HG02884 (cell line): ENCODE measurements around the gene FXYD1.
"Not testable (repeated sequence)": the region's sequence is repeated elsewhere in the genome, so short reads cannot be mapped to it uniquely, and the experiment has no call there.

Source experiments
- ATAC-seq: cut with Tn5 transposase; IDR thresholded peaks from one replicate; pipeline ENCODE4 v1.9.1; 2021; ENCODE audit warnings: mild to moderate bottlenecking, moderate library complexity; ENCODE audit not compliant: unreplicated experiment

The FXYD1 gene

DNA sequence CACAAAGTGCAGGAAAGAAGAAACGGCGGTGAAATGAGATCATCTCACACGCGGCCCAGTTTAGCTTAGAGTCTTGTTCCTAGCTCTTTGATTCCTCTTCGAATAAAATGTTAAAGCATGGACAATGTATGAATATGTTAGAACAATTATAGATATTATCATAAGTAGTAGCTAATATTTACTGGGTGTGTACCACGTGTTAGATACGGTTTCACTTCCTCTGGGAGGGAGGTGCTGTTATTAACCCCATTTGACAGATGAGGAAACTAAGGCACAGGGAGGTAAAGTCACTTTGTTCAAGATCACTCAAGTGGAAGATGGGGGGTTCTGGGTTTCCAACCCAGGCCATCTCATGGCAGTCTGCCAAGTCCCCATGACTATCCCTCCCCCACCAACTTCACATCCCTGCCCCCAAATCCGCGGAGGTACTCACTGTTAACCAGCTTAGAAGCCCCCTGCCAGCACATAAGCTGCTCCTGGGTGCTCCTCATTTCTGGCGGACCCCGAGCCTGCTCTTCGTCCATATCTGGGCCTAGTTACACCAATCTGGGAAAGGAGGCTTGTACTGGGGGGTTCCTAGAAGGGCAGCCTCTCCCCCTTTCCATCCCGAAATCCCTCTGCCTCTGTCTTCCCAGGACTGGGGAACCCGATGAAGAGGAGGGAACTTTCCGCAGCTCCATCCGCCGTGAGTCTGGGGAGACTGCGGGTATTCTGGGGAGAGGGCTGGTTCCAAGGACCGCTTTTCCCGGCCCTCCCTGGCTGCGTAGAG, 3.4 kb downstream of the FXYD1 start:
- no peak for ATAC-seq

GRCh38 chr19:35142606-35143230, 4.1 kb downstream of the FXYD1 start:
- ATAC-seq: no peak

DNA sequence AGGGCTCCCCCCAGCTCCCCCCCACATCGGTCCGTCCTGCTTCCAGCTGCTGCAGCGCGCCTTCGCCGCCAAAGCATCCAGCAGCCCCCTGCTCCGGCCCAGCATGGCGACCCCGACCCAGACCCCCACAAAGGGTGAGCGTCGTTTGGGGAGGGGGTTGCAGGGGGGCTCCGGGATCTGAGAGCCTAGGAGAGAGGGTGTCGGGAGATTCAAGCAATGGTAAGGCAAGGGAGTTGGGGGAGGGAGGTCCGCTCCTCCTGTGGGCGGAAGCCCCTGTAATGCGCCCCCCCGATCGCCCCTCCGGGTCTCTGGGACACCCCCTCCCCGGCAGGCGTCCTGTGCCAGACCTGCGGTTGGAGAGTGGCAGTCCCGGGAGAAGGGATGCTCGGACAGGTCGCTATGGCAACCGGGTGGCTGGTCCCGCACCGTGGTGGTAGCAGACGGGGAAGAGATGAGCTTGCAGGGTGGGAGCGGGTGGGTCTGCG, 4.6 kb downstream of the FXYD1 start, which contains the start of gene FXYD7:
Gene FXYD7, plus strand, starts transcription at position 25 of the 485 bp plus-strand sequence. Its CDS starts 79 bp downstream, at position 104.
- no peak for ATAC-seq

- no peak for ATAC-seq
Observed at GRCh38 chr19:35143818-35144217, 5.2 kb downstream of the FXYD1 start.

GRCh38 chr19:35144259-35144599, 5.6 kb downstream of the FXYD1 start:
- no peak for ATAC-seq

DNA sequence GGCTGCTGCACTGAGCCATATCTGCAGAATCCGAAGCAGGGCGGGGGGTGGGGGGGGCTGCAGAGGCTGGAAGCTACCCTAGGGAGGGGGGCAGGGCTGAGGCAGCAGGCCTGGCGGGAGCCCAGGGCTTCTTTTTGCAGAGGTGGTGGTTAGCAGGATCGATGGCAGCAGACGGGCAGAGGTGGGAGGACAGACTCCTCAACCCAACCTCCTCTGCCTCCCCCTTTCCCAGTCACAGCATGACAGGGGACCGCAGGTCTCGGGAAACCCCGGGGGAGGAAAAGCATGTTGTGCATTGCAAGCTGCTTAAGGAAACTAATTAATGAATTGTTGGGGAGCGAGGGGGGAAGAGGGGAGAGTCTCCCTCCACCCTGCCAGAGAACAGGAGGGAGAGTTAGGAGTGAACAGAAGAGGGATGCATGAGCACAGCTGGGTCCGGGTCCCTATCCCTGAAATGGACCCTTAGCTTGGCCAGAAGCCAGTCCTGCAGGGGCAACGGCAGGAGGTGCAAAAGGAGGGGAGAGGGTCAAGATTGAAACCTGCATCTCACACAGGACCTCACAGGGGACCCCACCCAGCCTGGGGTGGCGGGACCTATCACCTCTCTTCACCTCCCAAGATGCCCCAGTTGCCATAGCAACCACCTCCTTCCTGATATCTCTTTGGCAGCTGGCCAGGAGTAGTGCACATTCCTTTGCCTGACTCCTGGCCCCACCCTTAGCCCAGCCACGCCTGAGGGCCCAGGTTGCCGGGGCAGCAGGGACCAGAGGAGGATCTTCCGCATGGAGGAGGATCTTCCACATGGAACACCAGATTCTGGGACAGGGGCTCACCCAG, 6.2 kb downstream of the FXYD1 start:
- ATAC-seq: no peak

DNA sequence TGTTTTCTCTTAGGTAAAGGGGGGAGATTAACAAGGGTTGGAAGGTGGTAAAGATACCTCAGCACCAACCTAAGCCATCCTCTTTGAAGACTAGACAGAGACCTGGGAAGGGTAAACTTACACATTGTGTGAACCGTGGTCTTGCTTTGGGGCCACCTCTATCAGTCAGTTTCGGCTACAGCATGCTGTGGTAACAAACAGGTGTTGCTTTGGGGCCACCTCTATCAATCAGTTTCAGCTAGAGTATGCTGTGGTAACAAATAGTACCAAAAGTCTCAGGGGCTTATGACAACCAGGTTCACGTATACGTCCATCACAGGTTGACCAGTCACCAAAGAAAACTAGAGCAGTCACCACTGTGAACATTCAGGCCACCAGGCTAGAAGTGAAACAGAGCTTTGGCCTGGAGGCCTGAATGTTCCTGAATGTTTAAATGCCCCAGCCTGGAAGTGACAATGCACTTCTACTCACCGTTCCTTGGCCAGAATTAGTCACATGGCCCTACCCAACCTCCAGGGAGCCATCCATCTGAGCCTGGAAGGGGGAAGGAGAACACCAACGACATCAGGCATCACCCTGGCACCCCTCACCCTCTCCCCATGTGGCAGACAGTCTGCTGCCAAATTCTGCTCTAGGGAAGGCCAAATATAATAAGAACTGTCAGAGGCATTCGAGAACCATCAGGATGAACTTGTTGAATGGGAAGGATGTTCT, 8.3 kb downstream of the FXYD1 start:
- no peak for ATAC-seq

DNA sequence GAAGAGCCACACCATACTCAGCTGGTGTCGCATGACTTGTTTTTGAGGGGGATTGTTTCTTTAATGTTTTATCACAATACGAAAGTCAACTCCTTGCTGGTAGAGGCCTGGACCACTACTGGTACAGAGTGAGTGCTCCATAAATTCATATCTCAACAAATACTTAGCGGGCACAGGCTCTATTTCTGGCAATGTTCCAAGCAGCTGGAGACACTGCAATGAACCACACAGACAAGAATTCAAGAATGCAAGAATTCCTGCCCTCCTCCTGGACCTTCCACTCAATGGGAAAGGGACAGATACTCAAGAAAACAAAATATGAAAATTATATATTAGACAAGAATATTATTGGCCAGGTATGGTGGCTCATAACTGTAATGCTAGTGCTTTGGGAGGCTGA, 10.8 kb downstream of the FXYD1 start:
- no peak for ATAC-seq

GRCh38 chr19:35150445-35150844, 11.8 kb downstream of the FXYD1 start:
- ATAC-seq: no peak

- no peak for ATAC-seq
Observed at GRCh38 chr19:35151273-35152065, 12.8 kb downstream of the FXYD1 start.

DNA sequence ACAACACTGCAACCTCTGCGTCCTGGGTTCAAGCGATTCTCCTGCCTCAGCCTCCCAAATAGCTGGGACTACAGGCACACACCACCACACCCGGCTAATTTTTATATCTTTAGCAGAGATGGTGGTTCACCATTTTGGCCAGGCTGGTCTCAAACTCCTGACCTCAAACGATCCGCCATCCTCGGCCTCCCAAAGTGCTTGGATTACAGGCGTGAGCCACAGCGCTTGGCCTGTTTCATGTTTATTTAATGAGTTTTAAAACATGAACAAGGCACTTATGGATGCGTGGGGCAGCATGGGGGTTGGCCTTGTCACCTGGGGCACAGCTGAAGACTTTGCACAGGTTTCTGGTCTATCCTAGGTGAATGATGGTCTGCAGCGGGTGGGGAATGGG, 14.5 kb downstream of the FXYD1 start:
- ATAC-seq: not testable (repeated sequence)

GRCh38 chr19:35153701-35154524, 15.3 kb downstream of the FXYD1 start:
- no peak for ATAC-seq

GRCh38 chr19:35154525-35155406, 16.1 kb downstream of the FXYD1 start, which contains the start of gene FXYD5:
Gene FXYD5 (plus strand): TSS chr19:35154735. CDS start chr19:35155551, 816 bp downstream.
- ATAC-seq: no peak

DNA sequence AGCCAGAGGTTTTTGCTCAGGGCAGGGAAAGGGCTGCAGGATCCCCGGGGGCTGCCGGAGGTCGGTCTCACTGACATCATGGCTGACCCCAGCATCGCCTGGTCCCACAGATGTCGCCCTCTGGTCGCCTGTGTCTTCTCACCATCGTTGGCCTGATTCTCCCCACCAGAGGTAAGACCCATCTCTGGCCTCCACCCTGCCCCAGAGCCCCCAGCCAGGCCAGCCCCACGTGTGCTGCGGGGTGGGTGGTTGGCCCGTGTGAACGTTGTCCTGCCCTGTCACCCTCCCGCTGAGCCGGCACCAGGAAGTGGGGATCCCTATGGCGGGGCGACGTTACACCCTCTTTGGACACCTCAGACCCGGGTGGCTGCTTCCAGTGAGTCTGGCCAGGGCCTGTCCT, 16.8 kb downstream of the FXYD1 start:
- no peak for ATAC-seq

DNA sequence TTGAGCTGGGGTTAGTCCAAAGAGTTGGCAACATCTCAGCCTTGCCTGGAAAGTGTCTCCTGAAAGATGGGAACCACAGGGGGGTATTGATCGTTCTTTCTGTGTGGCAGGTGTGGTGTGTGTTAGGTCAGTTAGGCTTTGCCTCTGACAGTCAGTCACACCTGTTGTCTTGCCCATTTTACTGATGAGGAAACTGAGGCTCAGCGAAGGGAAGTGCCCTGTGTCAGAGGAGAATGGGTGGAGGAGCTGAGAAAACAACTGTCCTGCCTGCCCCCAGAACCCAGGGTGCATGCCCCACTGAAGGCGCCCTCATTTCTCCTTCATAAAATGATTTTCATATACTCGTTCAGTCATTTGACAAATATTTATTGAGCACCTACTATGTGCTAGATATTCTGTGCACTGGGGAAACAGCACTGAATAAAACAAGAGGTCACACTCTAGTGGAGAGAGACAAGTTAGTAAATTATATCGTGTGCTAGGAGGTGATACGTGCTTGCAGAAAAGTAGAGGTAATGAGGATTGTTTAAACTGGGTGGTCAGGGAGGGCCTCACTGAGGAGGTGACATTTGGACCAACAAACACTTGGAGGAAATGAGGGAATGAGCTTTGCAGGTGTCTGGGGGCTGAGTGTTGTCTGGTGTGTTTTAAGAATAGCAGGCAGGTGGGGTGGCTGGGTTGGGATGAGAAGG, 17.5 kb downstream of the FXYD1 start:
- ATAC-seq: no peak

DNA sequence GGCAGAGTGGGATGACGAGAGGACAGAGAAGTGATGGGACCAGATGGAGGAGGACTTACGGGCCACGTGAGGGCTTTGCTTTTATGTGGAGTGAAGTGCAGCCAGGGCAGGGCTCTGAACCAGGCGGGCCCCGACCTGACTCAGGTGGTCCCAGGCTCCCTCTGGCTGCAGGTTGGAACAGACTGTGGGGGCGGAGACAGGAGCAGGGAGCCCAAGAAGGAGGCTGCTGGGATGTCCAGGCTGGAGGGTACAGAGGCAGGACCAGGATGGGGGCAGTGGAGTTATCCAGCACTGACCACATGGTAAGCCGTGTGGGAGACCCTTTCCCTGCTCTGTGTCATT, 18.0 kb downstream of the FXYD1 start:
- ATAC-seq: no peak

DNA sequence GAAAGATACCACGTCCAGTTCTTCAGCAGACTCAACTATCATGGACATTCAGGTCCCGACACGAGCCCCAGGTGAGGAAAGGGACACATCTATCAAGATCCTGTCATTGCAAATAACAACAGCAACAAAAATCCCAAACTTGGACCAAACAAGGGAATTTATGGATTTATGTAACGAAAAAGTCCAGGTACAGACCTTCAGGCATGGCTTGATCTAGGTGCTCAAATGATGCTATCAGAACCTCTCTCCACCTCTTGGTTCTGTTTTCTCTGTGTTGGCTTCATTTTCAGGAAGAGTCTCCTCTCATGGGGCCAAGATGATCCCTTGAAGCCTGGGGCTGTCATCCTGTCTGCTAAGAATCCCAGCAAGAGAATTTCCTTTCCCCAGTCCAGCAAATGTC, 18.8 kb downstream of the FXYD1 start:
- ATAC-seq: no peak

DNA sequence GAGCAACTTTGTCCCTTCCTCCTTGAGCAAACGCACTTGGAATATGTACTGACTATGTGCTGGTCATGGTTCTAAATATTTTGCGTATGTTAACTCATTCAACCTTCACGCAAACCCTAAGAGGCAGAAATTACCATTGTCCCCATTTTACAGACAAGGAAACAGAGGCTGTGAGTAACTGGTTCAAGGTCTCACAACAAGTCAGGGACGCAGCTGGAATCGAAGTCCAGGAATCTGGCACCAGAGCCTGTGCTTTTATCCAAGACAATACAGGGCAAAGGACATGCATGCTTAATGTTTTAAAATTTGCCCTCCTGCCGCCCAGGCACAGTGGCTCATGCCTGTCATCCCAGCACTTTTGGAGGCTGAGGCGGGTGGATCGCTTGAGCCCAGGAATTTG, 21.0 kb downstream of the FXYD1 start:
- ATAC-seq: no peak
